ENCODE data around the gene SPHK1.

Gene SPHK1

GRCh38 chr17:76385892-76386786 lies 1.7 kb downstream of the SPHK1 start:
- peak; percentile 87 to 89 for DNase-seq

GRCh38 chr17:76386966-76387765 lies 2.8 kb downstream of the SPHK1 start:
- no peak for DNase-seq

- DNase-seq: no peak
Observed at GRCh38 chr17:76388966-76389888, 4.8 kb downstream of the SPHK1 start.

GRCh38 chr17:76390003-76390421 lies 5.6 kb downstream of the SPHK1 start:
- no peak for DNase-seq

GRCh38 chr17:76391200-76391715 lies 6.8 kb downstream of the SPHK1 start:
- no peak for DNase-seq

GRCh38 chr17:76394166-76394565 lies 9.8 kb downstream of the SPHK1 start:
- DNase-seq: no peak

GRCh38 chr17:76395980-76396379 lies 11.6 kb downstream of the SPHK1 start:
- DNase-seq: no peak

- peak; percentile 20 to 22 for DNase-seq
Observed at GRCh38 chr17:76397184-76397583, 12.8 kb downstream of the SPHK1 start.

- peak; percentile 81 to 85 for DNase-seq
Observed at GRCh38 chr17:76397687-76398522, 13.5 kb downstream of the SPHK1 start.

- peak in 1 of 2 experiments; percentile 25 for DNase-seq
Observed at GRCh38 chr17:76398523-76399174, 14.2 kb downstream of the SPHK1 start.

- no peak for DNase-seq
Observed at GRCh38 chr17:76399175-76400172, 15.1 kb downstream of the SPHK1 start.

GRCh38 chr17:76402711-76403110 lies 18.3 kb downstream of the SPHK1 start:
- DNase-seq: no peak

- no peak for DNase-seq
Observed at GRCh38 chr17:76404256-76404655, 19.8 kb downstream of the SPHK1 start.

GRCh38 chr17:76404976-76405563 lies 20.7 kb downstream of the SPHK1 start:
- no peak for DNase-seq

- DNase-seq: no peak
Observed at GRCh38 chr17:76405607-76405966, 21.2 kb downstream of the SPHK1 start.

- DNase-seq: no peak
Observed at GRCh38 chr17:76405967-76406647, 21.7 kb downstream of the SPHK1 start.

GRCh38 chr17:76407509-76407908 lies 23.1 kb downstream of the SPHK1 start:
- DNase-seq: no peak

- DNase-seq: peak; percentile 75 to 87
Observed at GRCh38 chr17:76408037-76408849, 23.8 kb downstream of the SPHK1 start.
